ENCODE measurements around the gene EYA4. TPM values are rescaled to one million over a fixed set of nuclear protein-coding genes. Genes with fewer than 3 reads are reported as not detected.

EYA4 gene
- total RNA-seq, 1 donor from 2014 or later, result 1.6 TPM

- FAIRE-seq, result no peak
- TF ChIP-seq EZH2 (IDR thresholded peaks at IDR 0.05; ENCODE audit: insufficient read depth, low read length) (no peak), CTCF (IDR thresholded peaks at IDR 0.05; ENCODE audit: insufficient read depth, low read depth, low read length) (no peak)
- Histone ChIP-seq H4K20me1 (ENCODE audit: insufficient read depth, low read length) (no peaks in the 10 kb centered on the region), H3K4me1 (ENCODE audit: insufficient read depth, low read length) (no peaks in the 10 kb centered on the region), H3K79me2 (ENCODE audit: insufficient read depth, low read length) (no peaks in the 10 kb centered on the region), H3K27ac (ENCODE audit: low read depth, low read length) (no peak overlapping the region), H3K9ac (ENCODE audit: low read length) (no peak overlapping the region), H3K4me2 (ENCODE audit: low read length) (no peak overlapping the region), H3K9me3 (ENCODE audit: insufficient read depth, low read depth, low read length) (no peaks in the 10 kb centered on the region), H3K36me3 (ENCODE audit: insufficient read depth, low read length) (no peaks in the 10 kb centered on the region), H3K4me3 (ENCODE audit: insufficient read depth, low read depth, low read length) (no peak overlapping the region), H2AFZ (ENCODE audit: low read depth, low read length) (no peak overlapping the region), H3K27me3 (ENCODE audit: insufficient read depth, low read length) (no peaks in the 10 kb centered on the region)
- Mint-ChIP-seq H3K27me3 (ENCODE audit: low read depth, unreplicated experiment) (no peaks in the 10 kb centered on the region), H3K4me3 (ENCODE audit: unreplicated experiment) (no peak overlapping the region), H3K27ac (ENCODE audit: unreplicated experiment) (no peak overlapping the region), H3K9me3 (ENCODE audit: unreplicated experiment) (peaks cover 2% of the 10 kb centered on the region), H3K36me3 (ENCODE audit: low read depth, unreplicated experiment) (no peaks in the 10 kb centered on the region), H3K4me1 (ENCODE audit: low read depth, unreplicated experiment) (no peaks in the 10 kb centered on the region)
- DNase-seq (ENCODE audit: low read depth), result peak; percentile 23
Observed at GRCh38 chr6:133198725-133199124, 42.4 kb upstream of the EYA4 start.

GRCh38 chr6:133201231-133201630, 39.9 kb upstream of the EYA4 start:
- H3K36me3 Mint-ChIP-seq (ENCODE audit: low read depth, unreplicated experiment), result no peaks in the 10 kb centered on the region
- H3K36me3 ChIP-seq (ENCODE audit: insufficient read depth, low read length), result no peaks in the 10 kb centered on the region
- H3K9ac ChIP-seq (ENCODE audit: low read length), result no peak overlapping the region
- DNase-seq (ENCODE audit: low read depth), result no peak
- no peak overlapping the region for H3K27ac Mint-ChIP-seq (ENCODE audit: unreplicated experiment)
- no peak overlapping the region for H2AFZ ChIP-seq (ENCODE audit: low read depth, low read length)
- no peaks in the 10 kb centered on the region for H3K9me3 Mint-ChIP-seq (ENCODE audit: unreplicated experiment)
- no peaks in the 10 kb centered on the region for H3K27me3 ChIP-seq (ENCODE audit: insufficient read depth, low read length)
- no peaks in the 10 kb centered on the region for H3K9me3 ChIP-seq (ENCODE audit: insufficient read depth, low read depth, low read length)
- no peaks in the 10 kb centered on the region for H3K79me2 ChIP-seq (ENCODE audit: insufficient read depth, low read length)
- no peaks in the 10 kb centered on the region for H3K27me3 Mint-ChIP-seq (ENCODE audit: low read depth, unreplicated experiment)
- no peak overlapping the region for H3K4me3 ChIP-seq (ENCODE audit: insufficient read depth, low read depth, low read length)
- TF ChIP-seq CTCF (IDR thresholded peaks at IDR 0.05; ENCODE audit: insufficient read depth, low read depth, low read length), result no peak
- no peak for TF ChIP-seq EZH2 (IDR thresholded peaks at IDR 0.05; ENCODE audit: insufficient read depth, low read length)
- no peak for FAIRE-seq
- H3K4me3 Mint-ChIP-seq (ENCODE audit: unreplicated experiment), result no peak overlapping the region
- H3K27ac ChIP-seq (ENCODE audit: low read depth, low read length), result no peak overlapping the region
- no peaks in the 10 kb centered on the region for H3K4me1 ChIP-seq (ENCODE audit: insufficient read depth, low read length)
- H4K20me1 ChIP-seq (ENCODE audit: insufficient read depth, low read length), result no peaks in the 10 kb centered on the region
- H3K4me1 Mint-ChIP-seq (ENCODE audit: low read depth, unreplicated experiment), result no peaks in the 10 kb centered on the region
- H3K4me2 ChIP-seq (ENCODE audit: low read length), result no peak overlapping the region

- no peak overlapping the region for H3K4me3 Mint-ChIP-seq (ENCODE audit: unreplicated experiment)
- H3K9me3 Mint-ChIP-seq (ENCODE audit: unreplicated experiment), result no peaks in the 10 kb centered on the region
Observed at GRCh38 chr6:133202610-133203343, 38.4 kb upstream of the EYA4 start.

More at GRCh38 chr6:133202610-133203343, 38.4 kb upstream of the EYA4 start:
- TF ChIP-seq CTCF (IDR thresholded peaks at IDR 0.05; ENCODE audit: insufficient read depth, low read depth, low read length) (no peak), EZH2 (IDR thresholded peaks at IDR 0.05; ENCODE audit: insufficient read depth, low read length) (no peak)
- DNase-seq (ENCODE audit: low read depth), result peak; percentile 57
- H3K27ac ChIP-seq (ENCODE audit: low read depth, low read length), result no peak overlapping the region
- no peaks in the 10 kb centered on the region for H3K27me3 ChIP-seq (ENCODE audit: insufficient read depth, low read length)
- H3K9ac ChIP-seq (ENCODE audit: low read length), result no peak overlapping the region
- no peaks in the 10 kb centered on the region for H3K36me3 ChIP-seq (ENCODE audit: insufficient read depth, low read length)
- H3K9me3 ChIP-seq (ENCODE audit: insufficient read depth, low read depth, low read length), result no peaks in the 10 kb centered on the region
- no peak overlapping the region for H3K4me3 ChIP-seq (ENCODE audit: insufficient read depth, low read depth, low read length)
- Mint-ChIP-seq H3K4me1 (ENCODE audit: low read depth, unreplicated experiment) (no peaks in the 10 kb centered on the region), H3K36me3 (ENCODE audit: low read depth, unreplicated experiment) (no peaks in the 10 kb centered on the region), H3K27me3 (ENCODE audit: low read depth, unreplicated experiment) (no peaks in the 10 kb centered on the region), H3K27ac (ENCODE audit: unreplicated experiment) (no peak overlapping the region)
- H3K4me1 ChIP-seq (ENCODE audit: insufficient read depth, low read length), result no peaks in the 10 kb centered on the region
- no peak overlapping the region for H2AFZ ChIP-seq (ENCODE audit: low read depth, low read length)
- FAIRE-seq, result no peak
- H4K20me1 ChIP-seq (ENCODE audit: insufficient read depth, low read length), result no peaks in the 10 kb centered on the region
- H3K4me2 ChIP-seq (ENCODE audit: low read length), result no peak overlapping the region
- no peaks in the 10 kb centered on the region for H3K79me2 ChIP-seq (ENCODE audit: insufficient read depth, low read length)
